HepG2 (cell line): ENCODE data around the gene PCP4L1. TPM values are rescaled to one million over a fixed set of nuclear protein-coding genes. Genes with fewer than 3 reads are reported as not detected.

Experiments
- ATF4 ChIP-seq, 2 experiments: fragments of 450-650 bp in 1 of 2; sonication (generic) in 1 of 2; formaldehyde crosslinking; IDR thresholded peaks; 2 replicates each; pipeline versions ENCODE4 v1.5.0 to v1.8.0; 2020 to 2022; ENCODE audit warnings: mild to moderate bottlenecking in 1 of 2, missing genetic modification reagents in 1 of 2
- BATF2 ChIP-seq: sonication (generic); formaldehyde crosslinking; IDR thresholded peaks from 2 replicates; pipeline ENCODE4 v1.8.0; 2022; ENCODE audit warnings: mild to moderate bottlenecking, missing genetic modification reagents, moderate library complexity
- FOSL1 ChIP-seq: sonication (generic); formaldehyde crosslinking; IDR thresholded peaks from 2 replicates; pipeline ENCODE4 v1.9.0; 2021; ENCODE audit warnings: missing genetic modification reagents, borderline replicate concordance
- IKZF4 ChIP-seq: sonication (generic); formaldehyde crosslinking; IDR thresholded peaks from 2 replicates; pipeline ENCODE4 v1.5.1; 2020; ENCODE audit warnings: borderline replicate concordance, mild to moderate bottlenecking, low read depth, missing genetic modification reagents; ENCODE audit errors: not compliant biosample characterization
- KDM4B ChIP-seq: sonication (generic); formaldehyde crosslinking; IDR thresholded peaks from 2 replicates; pipeline ENCODE4 v1.4.0; 2020; ENCODE audit warnings: missing genetic modification reagents
- MAZ ChIP-seq, 2 experiments: sonication (generic) in 1 of 2; formaldehyde crosslinking in 1 of 2; IDR thresholded peaks; 2 replicates each; pipeline versions ENCODE4 v1.5.0 to v1.6.1; 2012 to 2020; ENCODE audit warnings: low read depth in 2 of 2, mild to moderate bottlenecking in 2 of 2, borderline replicate concordance in 1 of 2, improper control_type of control experiment in 1 of 2, low read length in 1 of 2, missing genetic modification reagents in 1 of 2, moderate library complexity in 1 of 2
- MED1 ChIP-seq: sonication (generic); formaldehyde crosslinking; IDR thresholded peaks from 2 replicates; pipeline ENCODE4 v1.4.0; 2020; ENCODE audit warnings: missing genetic modification reagents
- NR3C1 ChIP-seq: sonication (generic); formaldehyde crosslinking; IDR thresholded peaks from 2 replicates; pipeline ENCODE4 v1.4.0; 2020; ENCODE audit warnings: missing genetic modification reagents
- PCBP1 ChIP-seq: fragments of 200-400 bp; formaldehyde crosslinking; IDR thresholded peaks from 2 replicates; pipeline ENCODE4 v1.6.1; 2017; ENCODE audit warnings: mild to moderate bottlenecking, low read depth, low read length, borderline replicate concordance
- SAP130 ChIP-seq: IDR thresholded peaks from 2 replicates; pipeline ENCODE4 v1.6.1; 2016; ENCODE audit warnings: low read depth
- SMC3 ChIP-seq: IDR thresholded peaks from 2 replicates; pipeline ENCODE4 v1.6.1; 2011; ENCODE audit warnings: low read length, improper control_type of control experiment
- SMYD3 ChIP-seq: sonication (generic); formaldehyde crosslinking; IDR thresholded peaks from 2 replicates; pipeline ENCODE4 v1.8.1; 2023; ENCODE audit warnings: mild to moderate bottlenecking, missing genetic modification reagents
- ZNF17 ChIP-seq: sonication (generic); formaldehyde crosslinking; IDR thresholded peaks from 2 replicates; pipeline ENCODE4 v1.5.0; 2020; ENCODE audit warnings: mild to moderate bottlenecking, missing genetic modification reagents
- ZNF446 ChIP-seq: sonication (generic); formaldehyde crosslinking; IDR thresholded peaks from 2 replicates; pipeline ENCODE4 v1.5.0; 2020; ENCODE audit warnings: mild to moderate bottlenecking, missing genetic modification reagents
- ZNF646 ChIP-seq: sonication (generic); formaldehyde crosslinking; IDR thresholded peaks from 2 replicates; pipeline ENCODE4 v1.9.0; 2021; ENCODE audit warnings: mild to moderate bottlenecking, missing genetic modification reagents
- ZNF724P ChIP-seq: sonication (generic); formaldehyde crosslinking; IDR thresholded peaks from 2 replicates; pipeline ENCODE4 v1.8.0; 2022; ENCODE audit warnings: missing genetic modification reagents, borderline replicate concordance
- polyA plus RNA-seq, 8 experiments: library from polyadenylated mRNA; depleted of rRNA in 3 of 8; stranded (reverse) in 7 of 8; unstranded in 1 of 8; fragments of >200 nt; fragmentation: Illumina TruSeq in 4 of 8; extraction: Trizol in 4 of 8; gene quantifications; 2 replicates each; pipeline versions ENCODE4 v1.2.1 to v1.2.3, GENCODE V29; 2011 to 2016; ENCODE audit warnings: low read depth in 4 of 8, missing spikeins in 1 of 8, mixed read lengths in 1 of 8; ENCODE audit not compliant: insufficient read depth in 1 of 8
- total RNA-seq, 5 experiments: library from RNA; depleted of rRNA; stranded (reverse); fragments of >200 nt; fragmentation: Illumina TruSeq; extraction: Trizol; gene quantifications; 2 replicates each; pipeline ENCODE4 v1.2.3, GENCODE V29; 2016; ENCODE audit warnings: low read depth in 1 of 5

PCP4L1 gene
- total and polyA plus RNA-seq, 2 of the 13 experiments (the other 11 are each of a cell fraction or from before 2014, with no cell fraction given): 0.28 TPM; not detected in 1

GRCh38 chr1:161223805-161224694 lies 34.5 kb upstream of the PCP4L1 start (continued):
- TF ChIP-seq ZNF646 (CRISPR knock-in tag) (no peak), SMYD3 (CRISPR knock-in tag) (peak; percentile 87), KDM4B (CRISPR knock-in tag) (no peak; the same call in 1 of the 2 replicates), ZNF446 (CRISPR knock-in tag) (no peak), NR3C1 (CRISPR knock-in tag) (no peak), IKZF4 (CRISPR knock-in tag) (no peak), ATF4 (CRISPR knock-in tag; IDR thresholded peaks at IDR 0.05) (peak in 1 of 2 experiments; percentile 98; a peak in 2 of 4 replicates), BATF2 (CRISPR knock-in tag) (no peak), ZNF17 (CRISPR knock-in tag) (no peak), SAP130 (CRISPR knock-in tag) (peak; percentile 84), PCBP1 (0 out of 2 replicates have a peak, but pooled peaks have one; percentile 23), SMC3 (peak; percentile 30; the same call in 1 of the 2 replicates), MED1 (CRISPR knock-in tag) (peak; percentile 97), ZNF724P (CRISPR knock-in tag) (0 out of 2 replicates have a peak, but pooled peaks have one; percentile 39), FOSL1 (CRISPR knock-in tag) (peak; percentile 60; the same call in 1 of the 2 replicates), MAZ (IDR thresholded peaks at IDR 0.05; ENCODE audit: borderline replicate concordance, low read depth, low read length) (0 out of 2 replicates have a peak, but pooled peaks have one; percentile 62), MAZ (CRISPR knock-in tag; IDR thresholded peaks at IDR 0.05; ENCODE audit: low read depth) (no peak; the same call in none of the 2 replicates)
